ENCODE results near the gene ACOXL.

DNA sequence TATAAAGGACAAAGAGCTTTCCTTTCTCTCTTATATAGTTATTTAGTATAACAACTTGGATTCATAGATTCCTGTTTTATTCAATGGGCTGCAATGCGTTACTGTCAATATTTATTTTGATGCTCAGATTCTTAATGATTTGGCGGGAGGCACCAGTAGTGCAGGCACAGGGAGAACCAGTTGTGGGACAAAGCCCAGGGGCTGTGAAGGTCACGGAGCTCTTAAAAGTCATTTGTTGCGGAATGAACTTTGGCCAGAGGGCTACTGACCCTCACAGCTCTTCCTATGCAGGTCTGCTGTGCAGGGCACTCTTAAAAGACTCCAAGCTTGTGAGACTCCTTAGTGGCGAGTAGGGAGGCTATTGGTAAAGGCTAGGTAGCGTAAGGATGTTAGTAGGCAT, 422.4 kb downstream of the ACOXL start:
- TF ChIP-seq, protein P1, sequence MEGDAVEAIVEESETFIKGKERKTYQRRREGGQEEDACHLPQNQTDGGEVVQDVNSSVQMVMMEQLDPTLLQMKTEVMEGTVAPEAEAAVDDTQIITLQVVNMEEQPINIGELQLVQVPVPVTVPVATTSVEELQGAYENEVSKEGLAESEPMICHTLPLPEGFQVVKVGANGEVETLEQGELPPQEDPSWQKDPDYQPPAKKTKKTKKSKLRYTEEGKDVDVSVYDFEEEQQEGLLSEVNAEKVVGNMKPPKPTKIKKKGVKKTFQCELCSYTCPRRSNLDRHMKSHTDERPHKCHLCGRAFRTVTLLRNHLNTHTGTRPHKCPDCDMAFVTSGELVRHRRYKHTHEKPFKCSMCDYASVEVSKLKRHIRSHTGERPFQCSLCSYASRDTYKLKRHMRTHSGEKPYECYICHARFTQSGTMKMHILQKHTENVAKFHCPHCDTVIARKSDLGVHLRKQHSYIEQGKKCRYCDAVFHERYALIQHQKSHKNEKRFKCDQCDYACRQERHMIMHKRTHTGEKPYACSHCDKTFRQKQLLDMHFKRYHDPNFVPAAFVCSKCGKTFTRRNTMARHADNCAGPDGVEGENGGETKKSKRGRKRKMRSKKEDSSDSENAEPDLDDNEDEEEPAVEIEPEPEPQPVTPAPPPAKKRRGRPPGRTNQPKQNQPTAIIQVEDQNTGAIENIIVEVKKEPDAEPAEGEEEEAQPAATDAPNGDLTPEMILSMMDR (IDR thresholded peaks at IDR 0.05) = no peak
- no peak for TF ChIP-seq POLR2A (IDR thresholded peaks at IDR 0.05)
